LNCaP clone FGC (cell line): Measurements from ENCODE around the gene ACTL8.

Experiments used
- DNase-seq: peaks from one replicate; pipeline ENCODE4 v3.0.0-alpha.2; 2011; ENCODE audit warnings: low read depth
- H3K4me3 ChIP-seq: 2 replicates; pipeline ENCODE4 v1.5.1; 2011; ENCODE audit warnings: mild to moderate bottlenecking, low read depth, low read length, control low read depth
- TF ChIP-seq, protein P1 (sequence below): IDR thresholded peaks from 2 replicates; pipeline ENCODE4 v1.5.1; 2012; ENCODE audit warnings: mild to moderate bottlenecking; ENCODE audit not compliant: control insufficient read depth, insufficient read depth; ENCODE audit errors: extremely low read depth

Gene ACTL8

DNA sequence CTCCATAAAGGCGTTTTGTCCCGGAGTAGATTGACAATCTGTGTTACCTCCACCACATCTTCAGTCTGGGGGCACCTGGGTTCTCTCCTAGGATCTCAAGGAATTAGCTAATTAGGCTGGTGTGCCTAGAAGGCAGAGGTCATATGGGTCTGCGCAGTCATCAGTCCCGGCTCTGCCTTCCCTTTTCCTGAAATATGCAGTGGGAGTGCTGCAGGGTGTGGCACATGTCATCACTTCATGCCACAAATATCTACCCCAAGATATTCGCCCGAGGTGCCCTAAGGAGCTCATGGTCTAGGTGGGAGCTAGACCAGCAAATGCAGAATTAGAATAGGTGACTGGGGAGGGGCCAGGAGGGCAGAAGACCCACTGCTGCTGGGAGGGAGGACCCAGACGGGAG, 42.9 kb downstream of the ACTL8 start:
- TF ChIP-seq, protein P1, sequence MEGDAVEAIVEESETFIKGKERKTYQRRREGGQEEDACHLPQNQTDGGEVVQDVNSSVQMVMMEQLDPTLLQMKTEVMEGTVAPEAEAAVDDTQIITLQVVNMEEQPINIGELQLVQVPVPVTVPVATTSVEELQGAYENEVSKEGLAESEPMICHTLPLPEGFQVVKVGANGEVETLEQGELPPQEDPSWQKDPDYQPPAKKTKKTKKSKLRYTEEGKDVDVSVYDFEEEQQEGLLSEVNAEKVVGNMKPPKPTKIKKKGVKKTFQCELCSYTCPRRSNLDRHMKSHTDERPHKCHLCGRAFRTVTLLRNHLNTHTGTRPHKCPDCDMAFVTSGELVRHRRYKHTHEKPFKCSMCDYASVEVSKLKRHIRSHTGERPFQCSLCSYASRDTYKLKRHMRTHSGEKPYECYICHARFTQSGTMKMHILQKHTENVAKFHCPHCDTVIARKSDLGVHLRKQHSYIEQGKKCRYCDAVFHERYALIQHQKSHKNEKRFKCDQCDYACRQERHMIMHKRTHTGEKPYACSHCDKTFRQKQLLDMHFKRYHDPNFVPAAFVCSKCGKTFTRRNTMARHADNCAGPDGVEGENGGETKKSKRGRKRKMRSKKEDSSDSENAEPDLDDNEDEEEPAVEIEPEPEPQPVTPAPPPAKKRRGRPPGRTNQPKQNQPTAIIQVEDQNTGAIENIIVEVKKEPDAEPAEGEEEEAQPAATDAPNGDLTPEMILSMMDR, result no peak
- no peak for DNase-seq

DNA sequence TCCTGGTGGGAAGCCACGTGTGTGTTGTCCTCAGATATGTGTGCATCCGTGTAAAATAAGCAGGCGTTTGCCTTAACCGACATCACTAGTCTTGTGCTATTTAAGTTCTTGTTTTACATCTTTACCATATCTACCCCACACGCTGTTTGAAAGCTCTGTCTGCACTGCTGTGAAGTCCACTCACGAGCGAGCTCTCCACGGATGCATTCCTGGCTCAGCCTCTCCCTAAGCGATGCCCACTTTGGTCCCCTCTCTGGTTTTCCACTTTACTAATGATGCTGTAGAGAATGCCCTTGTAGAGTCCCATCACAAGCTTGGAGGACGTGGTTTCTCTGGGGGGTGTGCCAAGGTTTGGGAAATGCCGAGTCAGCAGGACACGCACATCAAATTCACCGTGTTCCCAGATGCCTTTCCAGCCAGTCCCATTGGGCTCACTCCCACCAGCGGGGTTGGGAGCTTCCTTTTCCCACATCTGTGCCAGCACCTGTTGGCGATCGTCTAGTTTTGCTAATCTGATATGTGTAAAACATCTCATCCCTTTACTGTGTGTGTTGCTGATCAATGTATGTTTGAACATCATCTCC, 43.8 kb downstream of the ACTL8 start:
- no peak for DNase-seq
- H3K4me3 ChIP-seq, result no peak overlapping the region

More for the DNA sequence above, 42.9 kb downstream of the ACTL8 start:
- no peak overlapping the region for H3K4me3 ChIP-seq

DNA sequence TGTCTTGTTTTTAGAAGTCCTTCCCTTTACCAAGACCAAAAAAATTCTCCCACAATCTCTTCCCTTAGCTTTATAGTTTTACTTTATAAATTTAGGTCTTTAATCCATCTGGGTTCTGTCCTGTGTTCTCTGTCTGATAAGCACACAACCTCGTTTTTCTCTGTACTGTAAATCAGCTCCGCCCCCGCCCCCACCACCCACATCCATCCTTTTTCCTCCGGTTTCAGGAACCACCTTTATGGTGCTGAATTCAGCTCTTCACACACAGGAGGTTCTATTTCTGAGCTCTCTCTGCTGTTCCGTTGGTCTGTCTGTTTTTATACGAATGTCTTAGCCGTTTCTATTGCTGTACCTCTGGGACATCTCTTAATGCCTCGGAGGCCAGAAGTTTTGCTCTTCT, 44.5 kb downstream of the ACTL8 start:
- no peak for DNase-seq
- TF ChIP-seq, protein P1, result no peak
- H3K4me3 ChIP-seq, result no peak overlapping the region

More for the DNA sequence above, 43.8 kb downstream of the ACTL8 start:
- TF ChIP-seq, protein P1, result no peak

DNA sequence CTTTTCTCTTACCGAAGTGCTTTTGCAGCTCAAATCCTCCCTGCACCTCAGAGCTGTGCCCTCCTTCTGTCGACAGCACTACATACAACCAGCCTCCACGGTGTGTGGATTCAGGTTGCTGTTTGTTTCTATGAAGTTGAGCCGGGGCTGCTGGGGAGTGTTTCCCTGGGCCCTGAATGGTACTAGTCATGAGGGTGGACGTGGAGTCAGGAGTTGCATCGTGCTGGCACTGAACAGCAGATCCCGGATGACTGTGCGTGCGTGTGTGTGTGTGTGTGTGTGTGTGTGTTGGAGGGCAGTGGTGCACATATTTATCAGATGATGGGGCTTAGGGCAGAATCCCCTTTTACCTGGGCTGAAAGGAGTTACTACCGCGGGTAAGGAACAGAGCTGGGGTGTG, 47.0 kb downstream of the ACTL8 start:
- H3K4me3 ChIP-seq, result no peak overlapping the region
- TF ChIP-seq, protein P1, result no peak
- DNase-seq, result no peak

DNA sequence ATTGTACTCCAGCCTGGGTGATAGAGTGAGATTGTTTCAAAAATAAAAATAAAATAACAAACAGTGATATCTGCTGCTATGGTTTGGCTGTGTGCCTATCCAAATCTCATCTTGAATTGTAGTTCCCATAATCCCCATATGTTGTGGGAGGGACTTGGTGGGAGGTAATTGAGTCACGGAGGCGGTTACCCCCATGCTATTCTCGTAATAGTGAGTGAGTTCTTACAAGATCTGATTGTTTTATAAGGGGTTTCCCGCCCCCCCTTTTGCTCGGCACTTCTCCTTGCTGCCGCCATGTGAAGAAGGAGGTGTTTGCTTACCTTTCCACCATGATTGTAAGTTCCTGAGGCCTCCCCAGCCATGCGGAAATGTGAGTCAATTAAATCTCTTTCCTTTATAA, 47.8 kb downstream of the ACTL8 start:
- no peak overlapping the region for H3K4me3 ChIP-seq
- no peak for DNase-seq
- TF ChIP-seq, protein P1, result no peak

DNA sequence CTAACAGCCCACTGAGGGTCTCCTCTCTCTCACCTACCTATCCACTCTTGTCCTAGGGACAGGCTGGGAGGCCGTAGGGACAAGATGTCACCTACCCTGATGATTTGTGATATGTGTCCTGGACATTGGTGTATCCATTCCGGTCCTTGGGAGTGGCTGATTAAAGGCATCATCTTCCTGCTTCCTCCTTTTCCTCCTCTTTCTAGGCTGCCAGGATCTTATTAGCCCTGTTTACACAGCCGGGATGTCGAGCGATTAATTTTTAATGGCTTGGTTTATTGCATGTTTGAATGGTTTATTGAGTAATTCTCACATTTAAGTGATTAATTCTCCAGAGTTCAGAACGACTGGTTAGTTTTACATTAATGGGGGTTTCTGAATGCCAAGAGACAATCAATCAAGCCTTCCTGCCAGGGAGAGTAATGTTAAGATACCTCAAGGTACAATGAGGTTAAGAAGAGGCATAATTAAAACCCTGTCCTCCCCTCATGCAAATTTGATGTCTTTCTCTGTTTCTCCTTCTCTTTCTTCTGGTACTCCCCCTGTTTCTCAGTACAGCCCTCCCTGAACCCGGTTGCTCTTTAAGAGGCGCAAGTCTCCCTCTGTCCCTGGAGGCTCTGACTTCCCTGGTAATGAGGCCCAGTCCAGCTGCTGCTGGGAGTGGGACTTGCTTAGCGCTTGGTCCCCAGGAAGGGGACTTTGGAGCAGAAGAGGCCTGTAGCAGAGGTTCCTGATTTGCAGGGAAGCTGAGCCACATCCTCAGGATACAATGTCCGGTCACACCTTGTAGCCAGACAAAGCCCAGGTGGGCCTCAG, 50.9 kb downstream of the ACTL8 start:
- TF ChIP-seq, protein P1, result no peak
- DNase-seq, result no peak
- no peak overlapping the region for H3K4me3 ChIP-seq
